T-helper 2 cell treated with Interferon-gamma antibody and Interleukin-4, amounts not matched to agents 100 ng/mL and 5 ng/mL, for 36 hours (primary cell): Measurements from ENCODE around the gene GUCY2F. TPM values are rescaled to one million over a fixed set of nuclear protein-coding genes. Genes with fewer than 3 reads are reported as not detected.

ENCODE experiments used
- intact Hi-C: fragments of 100-400 bp; cut with micrococcal nuclease; formaldehyde crosslinking; loops from one replicate; pipeline ENCODE4 v1.15.1; 2023
- total RNA-seq: library from RNA; stranded (reverse); gene quantifications from 2 replicates; pipeline ENCODE4 v1.2.3, GENCODE V29; 2022

The GUCY2F gene
- total RNA-seq, 1 donor from 2014 or later = not detected

DNA sequence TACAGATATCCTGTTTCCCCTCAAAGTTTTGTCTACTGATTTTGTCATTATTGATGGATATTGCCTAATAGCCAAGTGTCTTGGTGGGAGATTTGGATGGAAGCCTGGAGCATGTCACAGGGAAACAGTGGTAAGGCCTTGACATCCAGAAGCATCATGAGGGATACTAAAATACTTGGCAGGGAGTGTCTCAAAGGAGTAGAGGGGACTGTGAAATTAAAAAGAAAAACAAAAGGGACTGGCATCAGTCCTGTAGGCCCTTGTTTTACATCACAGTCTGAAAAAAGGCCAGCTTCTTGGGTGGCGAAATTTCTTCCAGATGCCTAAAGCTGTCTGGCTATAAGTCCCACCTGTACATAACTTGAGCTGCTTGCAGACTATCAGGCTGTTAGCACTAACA lies 83.8 kb downstream of the GUCY2F start:
- intact Hi-C loops = no loop called here

DNA sequence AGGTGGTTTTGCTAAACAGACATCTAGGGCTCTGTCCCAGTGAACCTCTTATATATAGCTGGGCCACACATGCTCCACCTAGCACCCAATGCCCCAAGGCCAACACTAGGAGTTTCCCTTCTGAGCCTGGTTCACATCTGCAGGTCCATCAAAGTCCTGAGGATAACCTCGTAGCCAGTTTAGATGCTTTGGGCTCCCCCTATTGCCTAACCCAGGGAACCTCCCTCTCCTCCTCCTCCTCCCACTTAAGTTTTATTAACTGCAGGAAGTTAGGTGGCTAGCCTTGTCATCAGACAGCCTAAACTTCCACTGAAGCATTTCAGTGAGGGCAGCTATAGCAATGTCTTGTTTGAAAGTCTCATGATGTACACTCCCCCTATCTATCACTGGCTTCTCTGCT lies 88.0 kb downstream of the GUCY2F start:
- intact Hi-C loops = no loop called here

DNA sequence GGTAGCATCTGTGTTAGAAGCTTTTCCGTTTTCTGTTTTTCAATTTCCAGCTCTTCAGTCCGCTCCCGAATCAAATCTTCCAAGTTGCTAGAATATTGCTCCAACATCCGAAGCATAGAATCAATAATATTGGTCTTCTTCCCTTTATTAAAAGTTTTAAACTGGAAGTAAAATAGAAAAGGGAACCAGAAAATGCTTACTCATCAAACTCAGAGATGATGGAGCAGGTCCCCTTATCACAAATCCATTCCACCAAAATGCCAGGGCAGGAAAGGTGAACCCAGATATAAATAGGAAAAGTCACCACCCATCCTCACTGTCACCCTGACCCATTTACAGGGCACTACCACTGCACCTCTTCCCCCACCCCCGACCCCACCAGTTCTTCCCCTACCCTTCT lies 89.0 kb downstream of the GUCY2F start:
- intact Hi-C loops = no loop called here

DNA sequence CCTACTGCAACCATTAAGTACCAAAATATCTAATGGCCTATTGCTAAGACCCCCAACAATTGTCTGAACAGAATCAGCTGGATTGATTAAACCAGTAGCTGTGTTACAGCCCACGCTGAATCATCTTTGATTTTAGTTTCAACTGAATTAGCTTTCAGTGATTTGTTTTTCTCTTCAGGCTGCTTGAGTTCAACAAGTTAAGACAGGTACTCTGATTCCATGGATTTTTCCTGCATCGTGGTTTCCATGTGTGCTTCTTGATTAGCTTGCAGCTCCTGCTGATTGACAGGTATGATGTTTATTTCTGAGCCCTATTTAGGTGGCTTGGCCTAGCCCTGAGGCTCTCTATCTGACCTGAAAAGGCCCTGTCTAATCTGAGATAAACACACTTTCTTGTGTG lies 91.3 kb downstream of the GUCY2F start:
- intact Hi-C loops = no loop called here

DNA sequence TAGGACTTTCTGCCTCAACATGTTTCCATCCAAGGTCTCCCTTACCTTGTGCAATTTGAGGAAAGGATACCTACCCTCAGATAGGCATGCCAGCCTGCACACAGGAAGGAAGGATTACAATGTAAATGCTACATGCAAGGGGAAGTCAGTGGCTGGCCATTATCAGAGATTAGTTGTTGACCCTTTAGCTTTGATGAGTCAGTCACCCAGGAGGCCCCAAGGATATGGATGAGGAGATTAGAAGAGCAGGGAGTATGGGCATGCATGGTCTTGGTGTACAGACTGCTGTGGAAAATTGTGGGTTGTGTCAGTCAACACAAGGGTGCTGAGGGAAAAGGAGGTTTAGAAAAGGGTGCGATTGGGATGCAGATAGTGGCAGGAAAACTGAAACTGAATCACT lies 92.0 kb downstream of the GUCY2F start:
- intact Hi-C loops = no loop called here

DNA sequence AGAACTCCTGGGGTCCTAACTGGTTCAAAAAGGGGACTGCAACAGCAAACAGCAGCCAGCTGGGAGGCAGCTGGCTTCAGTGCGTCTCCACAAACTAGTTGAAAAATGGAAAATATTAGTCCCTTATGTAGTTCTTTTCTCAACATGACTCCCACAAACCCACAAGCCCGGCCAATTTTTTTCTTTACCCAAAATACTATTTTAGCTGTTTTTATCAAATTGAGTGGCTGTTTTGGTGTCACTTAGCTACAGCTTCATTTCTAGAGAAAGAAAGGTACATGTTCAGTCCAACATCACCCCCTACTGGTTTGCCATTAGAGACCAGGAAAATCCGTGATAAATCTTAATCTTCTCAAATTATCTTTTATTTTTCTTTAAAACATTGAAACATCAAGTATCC lies 97.2 kb downstream of the GUCY2F start:
- intact Hi-C loops = no loop called here

DNA sequence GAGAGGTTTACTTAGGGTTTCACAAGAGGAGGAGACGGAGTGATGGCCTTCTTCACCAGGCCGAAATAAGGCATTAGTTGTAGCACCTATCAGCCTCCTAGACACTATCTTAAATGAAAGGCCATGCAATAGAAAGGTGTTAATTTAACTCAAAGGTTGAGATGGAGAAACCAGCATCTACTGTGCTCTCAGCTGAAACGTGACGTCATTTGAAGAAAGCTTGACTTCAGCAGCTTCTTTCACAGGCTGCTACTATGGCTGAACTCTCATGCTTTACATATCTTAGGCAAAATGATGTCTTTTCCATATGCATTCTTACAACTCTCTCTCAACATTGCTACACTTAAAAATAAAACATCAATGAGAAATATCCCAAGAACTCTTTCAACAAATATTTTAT lies 99.6 kb downstream of the GUCY2F start:
- intact Hi-C loops = no loop called here

DNA sequence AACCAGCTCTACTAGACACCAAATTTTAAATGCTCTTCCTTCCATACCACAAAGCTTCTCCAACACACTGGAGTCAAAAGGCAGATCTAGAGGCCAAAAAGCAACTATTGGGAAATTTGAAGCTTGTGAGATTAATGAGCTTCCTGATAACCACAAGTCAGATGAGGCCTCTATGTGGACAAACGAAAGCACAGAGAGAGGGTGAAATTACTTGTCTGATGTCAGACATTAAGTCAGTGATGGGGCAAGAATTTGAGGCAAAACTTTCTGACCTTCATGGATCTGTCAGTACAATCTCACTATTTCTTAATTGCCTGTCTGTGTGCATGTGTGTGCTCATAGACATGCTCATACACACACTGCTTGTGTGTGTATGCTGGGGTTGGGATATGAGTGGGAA lies 103.6 kb downstream of the GUCY2F start:
- intact Hi-C loops = no loop called here

DNA sequence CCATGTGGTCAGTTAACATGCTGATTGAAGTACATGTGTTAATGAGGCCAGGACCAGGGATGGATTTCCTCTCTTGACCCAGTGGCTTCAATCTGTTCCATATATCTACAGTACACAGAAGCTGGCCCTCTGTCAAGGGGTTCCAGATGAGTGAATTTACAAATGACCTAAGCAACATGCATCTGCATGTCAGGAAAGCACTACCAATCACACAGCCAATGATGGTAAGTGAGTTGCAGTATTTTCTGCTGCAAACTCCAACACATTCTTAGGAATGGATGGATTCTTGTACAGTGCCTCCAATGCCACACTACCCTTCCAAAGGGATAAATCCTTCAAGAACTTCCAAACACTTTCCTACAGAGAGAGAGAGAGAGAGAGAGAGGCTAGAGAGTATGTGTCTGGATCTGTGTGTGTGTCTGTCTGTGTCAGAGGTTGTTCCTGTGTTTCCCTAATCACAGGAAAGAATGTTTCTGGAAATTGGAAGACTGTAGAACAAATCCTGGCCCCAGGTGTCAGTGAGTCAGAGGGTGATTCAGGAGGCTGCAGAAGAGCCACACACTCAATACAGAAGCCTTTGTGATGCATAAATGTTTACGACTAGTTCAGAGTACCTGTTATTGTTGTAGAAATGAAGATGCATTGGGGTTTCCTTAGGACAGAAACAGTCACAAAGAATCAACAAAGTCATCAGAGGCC lies 107.5 kb downstream of the GUCY2F start:
- intact Hi-C loops = no loop called here

DNA sequence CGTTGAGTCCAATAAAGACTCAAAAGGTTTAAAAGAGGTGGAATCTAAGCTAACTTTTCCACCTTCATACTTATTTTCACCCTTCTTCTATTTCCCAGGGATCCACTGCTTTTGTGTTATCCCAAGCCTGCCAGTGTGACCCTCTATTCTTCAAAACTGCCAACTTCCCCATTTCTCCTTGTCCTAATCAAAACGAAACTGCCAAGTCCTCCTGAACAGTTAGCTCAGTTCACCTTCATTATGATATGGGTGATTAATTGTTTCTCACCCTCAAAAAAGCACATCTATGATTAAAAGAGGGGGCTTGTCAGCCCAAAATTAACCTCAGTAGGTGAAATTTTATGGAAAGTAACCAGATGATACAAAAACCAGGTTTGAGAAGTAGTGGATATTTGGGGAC lies 108.4 kb downstream of the GUCY2F start:
- intact Hi-C loops = no loop called here

DNA sequence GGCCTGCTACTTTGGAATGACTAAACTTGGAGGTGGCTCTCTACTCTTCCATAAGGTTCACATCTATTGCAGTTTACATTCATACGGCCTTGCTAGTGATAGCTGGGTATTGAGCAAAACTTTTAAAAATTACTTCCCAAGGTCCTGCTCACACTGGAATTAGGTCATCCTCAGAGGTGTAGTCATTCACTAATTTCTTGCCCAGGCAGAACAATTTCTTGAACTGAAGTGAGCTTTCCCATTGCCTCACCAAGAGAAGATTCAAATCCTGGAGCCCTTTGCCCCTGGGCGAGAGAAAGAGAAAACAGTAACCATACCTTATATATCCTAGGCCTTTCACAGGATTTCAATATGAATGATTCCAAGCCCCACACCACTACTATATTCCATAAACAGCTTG lies 109.2 kb downstream of the GUCY2F start:
- intact Hi-C loops = no loop called here

DNA sequence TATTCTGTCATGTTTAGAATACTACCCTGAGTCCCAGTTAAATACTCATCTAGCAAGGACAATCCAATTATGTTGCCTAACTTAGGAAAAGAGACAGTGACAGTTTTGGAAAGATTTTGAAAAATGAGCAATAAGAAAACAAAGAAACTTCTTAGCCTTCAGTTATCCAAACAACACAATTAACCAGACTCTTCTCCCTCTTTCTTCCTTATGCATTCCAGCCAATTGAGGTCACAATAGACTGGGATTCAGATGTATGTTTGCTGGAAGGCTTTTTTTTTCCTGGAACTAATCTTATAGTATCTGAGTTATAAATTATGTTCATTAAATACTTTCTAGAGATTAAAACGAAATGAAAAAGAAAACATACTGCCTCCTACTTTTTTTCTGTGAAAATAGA lies 109.6 kb downstream of the GUCY2F start:
- intact Hi-C loops = no loop called here

DNA sequence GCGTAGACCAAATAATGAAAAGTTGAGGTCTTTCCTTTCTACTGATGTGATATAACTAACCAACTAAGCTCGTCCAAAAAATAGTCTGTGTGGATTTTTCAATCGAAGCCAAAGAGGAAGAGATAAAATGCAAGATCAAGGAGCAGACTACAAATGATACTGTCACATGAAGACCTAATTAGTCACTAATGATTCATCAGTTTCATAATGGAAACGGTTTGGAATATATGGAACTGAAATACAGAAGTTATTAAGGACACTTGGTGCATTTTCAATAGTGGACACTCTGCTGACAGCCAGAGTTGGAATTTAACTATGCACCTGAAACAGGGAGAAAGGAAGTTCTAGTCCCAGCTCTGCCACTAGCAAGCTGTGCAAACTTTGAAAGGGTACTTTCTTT lies 119.8 kb downstream of the GUCY2F start:
- intact Hi-C loops = no loop called here

DNA sequence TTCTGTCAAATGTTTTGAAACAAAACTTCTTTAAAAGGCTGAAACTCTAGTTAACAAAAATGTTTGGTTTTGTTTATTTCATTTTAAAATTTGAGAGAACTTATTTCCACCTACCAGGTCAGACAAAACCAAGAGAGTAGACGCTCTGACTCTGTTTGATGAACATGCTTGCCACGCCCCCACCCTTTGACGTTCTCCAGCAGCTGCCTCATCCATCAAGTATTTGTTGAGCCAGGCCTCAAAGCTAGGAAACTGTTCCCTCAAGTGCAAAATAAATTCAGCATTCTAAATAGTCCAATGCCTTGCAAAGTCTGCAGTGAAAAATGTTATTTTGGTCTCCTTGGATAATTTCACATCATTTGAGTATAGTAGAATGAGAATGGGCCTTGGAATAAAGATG lies 121.6 kb downstream of the GUCY2F start:
- intact Hi-C loops = no loop called here

DNA sequence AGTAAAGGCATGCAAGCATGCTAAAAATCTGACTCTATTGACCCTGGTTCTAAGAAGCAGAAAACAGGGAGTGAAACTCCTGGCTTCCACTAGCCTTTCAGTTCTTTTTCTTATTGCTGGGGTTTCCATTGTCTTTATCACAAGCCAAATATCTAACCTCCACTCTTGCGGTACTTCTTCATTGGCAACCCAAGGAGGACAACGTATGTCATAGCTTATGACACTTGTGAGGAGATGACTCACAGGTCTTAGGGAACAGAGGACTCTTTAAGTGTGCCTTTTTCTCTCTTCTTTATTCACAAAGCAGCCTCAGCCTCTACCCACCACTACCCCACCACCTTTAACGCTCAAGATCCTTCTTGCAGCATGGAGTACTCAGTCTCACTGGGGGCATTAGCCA lies 124.2 kb downstream of the GUCY2F start:
- intact Hi-C loops = no loop called here

DNA sequence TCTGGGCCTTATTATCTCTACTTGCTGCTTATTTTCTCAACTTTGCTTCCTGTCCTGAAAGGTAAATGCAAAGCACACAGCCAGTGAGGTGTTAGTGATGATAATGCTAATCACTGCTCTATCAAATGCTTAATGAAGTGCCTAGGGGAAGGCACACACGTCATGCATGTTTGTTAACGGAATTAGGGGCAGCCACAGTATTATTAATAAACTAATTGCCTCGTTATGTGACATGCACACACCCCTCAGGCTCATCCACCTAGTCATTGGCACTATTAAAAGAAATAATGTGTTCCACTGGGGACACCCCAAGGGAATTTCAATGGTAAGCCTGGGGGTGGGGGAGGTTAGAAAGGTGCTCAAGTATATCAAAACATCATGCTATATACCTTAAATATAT lies 125.2 kb downstream of the GUCY2F start:
- intact Hi-C loops = no loop called here

DNA sequence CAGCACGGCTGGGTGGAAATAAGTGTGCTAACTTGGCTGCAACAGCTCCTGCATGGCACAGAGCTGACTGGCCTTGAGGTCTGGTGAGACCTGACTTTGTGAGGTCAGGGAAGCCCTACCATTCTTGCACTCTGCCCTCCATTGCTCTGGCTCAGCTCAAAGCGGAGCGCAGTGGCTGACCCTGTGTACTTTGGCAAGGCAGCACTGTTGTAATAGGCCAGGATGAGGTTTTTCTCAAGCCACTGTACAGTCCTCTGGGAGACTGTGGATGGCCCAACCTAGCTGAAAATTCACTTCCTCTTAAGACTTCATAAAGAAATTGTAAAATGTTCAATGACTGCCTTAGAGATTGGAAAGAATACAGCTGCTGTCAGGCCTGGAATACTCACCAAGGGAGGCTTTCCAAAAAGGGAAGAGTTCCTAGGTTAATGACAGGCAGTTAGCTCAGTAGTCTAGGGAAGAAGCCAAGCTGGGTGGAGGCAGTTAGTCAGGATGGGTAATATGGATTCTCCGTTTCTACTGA lies 129.8 kb downstream of the GUCY2F start:
- intact Hi-C loops = no loop called here

DNA sequence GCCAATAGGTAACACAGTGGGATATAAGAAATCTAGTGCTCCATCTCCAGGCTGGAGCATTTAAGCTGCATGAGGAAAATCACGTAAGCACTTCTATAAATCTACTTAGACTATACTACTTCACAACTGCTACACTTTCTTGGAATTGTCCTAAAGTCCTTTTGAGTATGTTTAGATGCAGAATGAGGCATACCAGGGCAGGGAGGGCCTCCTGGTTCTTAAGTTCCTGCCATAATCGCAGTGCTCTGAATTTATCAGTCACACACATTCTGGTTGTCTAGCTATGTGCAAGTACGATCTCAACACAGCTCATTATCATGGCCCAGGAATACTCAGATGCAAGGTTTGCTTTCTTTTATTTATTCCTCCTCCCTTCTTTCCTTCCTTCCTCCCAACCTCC lies 130.3 kb downstream of the GUCY2F start:
- intact Hi-C loops = no loop called here

DNA sequence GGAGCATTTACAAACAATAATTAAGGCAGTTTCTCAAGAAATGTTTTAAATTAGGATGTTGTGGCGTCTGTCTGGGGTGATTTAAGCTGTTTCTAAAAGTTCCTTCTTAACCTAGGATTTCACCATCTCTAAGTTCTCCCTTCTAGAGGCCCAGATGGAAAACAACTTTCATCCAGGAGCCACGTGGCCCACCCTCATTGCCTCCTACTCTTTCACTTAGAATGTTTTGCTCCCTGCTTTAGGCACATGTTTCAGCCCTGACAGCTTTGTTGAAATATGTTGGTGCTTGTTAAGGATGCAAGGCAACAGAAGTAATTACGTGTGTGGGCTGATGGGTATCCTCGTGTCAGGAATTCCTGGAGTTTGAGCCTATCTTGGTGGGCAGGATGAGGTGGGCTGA lies 131.3 kb downstream of the GUCY2F start:
- intact Hi-C loops = no loop called here

DNA sequence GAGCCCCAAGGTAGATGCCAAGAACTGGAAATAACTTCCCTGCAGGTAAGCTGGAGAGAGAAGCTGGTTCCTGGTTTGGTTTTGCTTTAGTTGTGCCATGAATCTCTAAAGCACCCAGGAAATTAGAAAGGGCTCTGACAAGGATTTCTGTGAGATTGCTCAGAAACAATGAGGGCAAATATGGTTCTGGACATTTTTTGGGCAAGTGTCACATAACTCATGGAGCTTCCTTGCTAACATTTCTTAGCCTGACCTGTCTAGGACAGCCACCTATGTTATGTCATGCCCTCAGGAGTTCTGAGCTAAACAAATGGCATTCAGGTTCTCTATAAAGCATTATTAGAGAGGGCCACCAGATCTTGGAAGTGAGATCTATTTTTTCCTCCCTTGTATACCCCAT lies 131.8 kb downstream of the GUCY2F start:
- intact Hi-C loops = no loop called here

DNA sequence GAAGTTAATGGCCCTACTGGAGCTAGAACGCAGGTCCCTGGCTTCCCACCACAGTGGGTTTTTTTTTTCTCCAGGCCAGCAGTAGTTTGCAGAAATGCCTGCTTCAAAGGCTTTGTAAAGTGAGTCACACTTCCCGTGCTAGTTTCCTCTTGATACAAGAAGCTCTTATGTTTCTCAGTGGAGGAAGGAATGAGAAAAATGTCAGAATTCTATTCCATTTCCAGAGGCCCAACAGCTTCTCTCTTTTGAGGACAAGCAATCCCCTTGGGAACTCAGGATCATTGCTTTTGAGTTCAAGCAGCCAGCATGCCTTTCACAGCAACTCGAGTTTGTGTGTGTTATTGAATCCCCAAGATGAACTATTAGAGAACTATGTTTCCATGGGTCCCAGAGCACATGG lies 134.3 kb downstream of the GUCY2F start:
- intact Hi-C loops = no loop called here

DNA sequence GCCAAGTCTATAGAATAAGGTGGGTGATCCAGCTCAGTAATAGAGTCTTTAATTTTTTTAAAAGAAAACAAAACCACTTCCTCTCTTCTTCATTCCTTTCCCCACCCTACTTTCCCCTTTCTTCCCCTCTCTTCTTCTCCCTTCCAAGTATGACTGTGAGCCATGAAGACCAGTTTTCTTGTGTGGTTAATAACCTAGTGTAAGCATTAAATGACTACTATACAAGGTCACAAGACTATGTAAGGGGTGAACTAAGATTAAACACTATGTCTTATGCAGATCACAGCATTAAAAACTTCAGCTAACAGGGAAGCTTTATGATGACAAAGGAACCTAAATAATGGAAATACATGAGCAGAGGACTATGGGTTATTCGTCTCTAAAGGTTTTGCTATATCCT lies 135.4 kb downstream of the GUCY2F start:
- intact Hi-C loops = no loop called here

DNA sequence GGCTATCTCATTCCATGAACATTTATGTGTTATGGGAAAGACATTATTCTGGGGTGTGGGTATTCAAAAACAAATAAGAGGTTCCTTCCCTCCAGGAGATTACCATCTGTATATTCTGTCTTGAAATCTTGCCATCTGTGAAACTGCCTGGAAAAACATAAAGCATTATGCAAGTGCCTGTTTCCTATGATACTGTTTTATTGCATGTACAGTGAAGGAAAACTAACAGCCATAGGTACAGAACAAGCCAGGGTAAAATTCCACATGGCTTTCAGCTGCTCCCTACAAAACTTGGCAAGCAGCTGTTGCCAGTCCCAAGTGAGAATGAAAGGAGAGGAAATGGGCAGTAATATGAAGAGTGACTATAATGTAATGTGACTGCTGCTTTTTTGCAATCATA lies 136.0 kb downstream of the GUCY2F start:
- intact Hi-C loops = no loop called here

DNA sequence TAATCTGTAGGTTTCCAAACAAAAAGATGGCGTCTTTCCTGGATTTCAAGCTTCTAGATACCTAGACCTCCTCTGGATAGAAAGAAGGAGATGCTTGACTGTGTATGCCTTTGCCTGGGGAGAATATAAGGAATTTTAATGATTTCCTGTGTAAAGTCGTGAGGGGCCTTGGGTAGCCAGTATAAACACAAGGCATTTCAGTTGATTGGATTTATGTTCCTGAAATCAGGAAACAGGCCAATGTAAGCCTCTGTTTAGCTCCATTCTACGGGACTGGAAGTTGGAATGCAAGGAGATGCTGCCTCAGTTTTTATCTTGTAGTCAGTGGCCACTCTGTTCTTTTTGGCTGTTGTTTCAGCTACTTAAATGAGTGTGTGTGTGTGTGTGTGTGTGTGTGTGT lies 137.2 kb downstream of the GUCY2F start:
- intact Hi-C loops = no loop called here
